ENCODE measurements around the gene AKR1A1. TPM values are rescaled to one million over a fixed set of nuclear protein-coding genes. Genes with fewer than 3 reads are reported as not detected.

The AKR1A1 gene
- total and polyA plus RNA-seq, 2 donors (not counting 3 experiments of a cell fraction or from before 2014, with no cell fraction given): 172 to 227 TPM

- no TSS peak for BruUV-seq (replicated peaks)
- dilution Hi-C loops (cut with MboI; ENCODE audit: extremely low pct_ligation_motif_present, low sequenced_read_pairs) (no loop called here), intact Hi-C loops (cut with micrococcal nuclease) (loop anchor here (1.0 kb wide), 2 partner anchors 32 to 51 kb away; partner anchors contain the start of genes CCDC163 and MMACHC)
- H2AFZ ChIP-seq (ENCODE audit: low read depth, low read length): no peak overlapping the region
- H3K4me3 ChIP-seq (replicated peaks in 1 of 3; ENCODE audit: insufficient read depth in 1 of 3, low read depth in 1 of 3, low read length in 3 of 3): peak overlapping the region; percentile 57 to 93 (median 80)
- H3K36me3 ChIP-seq (ENCODE audit: control insufficient read depth in 2 of 2, extremely low read depth in 1 of 2, insufficient read depth in 2 of 2, low read length in 2 of 2): peaks cover 0 to 4% of the 10 kb centered on the region in 2 experiments
- FAIRE-seq (no peak), DNase-seq (ENCODE audit: low read depth, low spot score) (no peak)
- CTCF ChIA-PET: interaction anchor here (1.2 to 2.1 kb wide), 7 partner anchors 9 to 41 kb away, joined by 3 to 18 read pairs (median 5); partner anchors contain the start of gene PRDX1
- H3K9ac ChIP-seq (replicated peaks; ENCODE audit: extremely low read depth, insufficient read depth, low read length): peak overlapping the region; percentile 66
- no peaks in the 10 kb centered on the region for H4K20me1 ChIP-seq (replicated peaks; ENCODE audit: control insufficient read depth, extremely low read depth, insufficient read depth, low read length)
- POLR2A ChIA-PET: interaction anchor here (1.0 to 4.9 kb wide), 3 partner anchors 30 to 33 kb away, joined by 3 to 52 read pairs (median 5); partner anchors contain the start of gene PRDX1
- no peaks in the 10 kb centered on the region for H3K9me1 ChIP-seq (replicated peaks; ENCODE audit: control insufficient read depth, extremely low read depth, insufficient read depth, low read length)
- peak overlapping the region; percentile 95 for H3K4me2 ChIP-seq (ENCODE audit: insufficient read depth, low read length)
- H3K27me3 ChIP-seq (ENCODE audit: control insufficient read depth in 2 of 2, insufficient read depth in 2 of 2, low read length in 2 of 2): no peaks in the 10 kb centered on the region
- peaks cover 27% of the 10 kb centered on the region for H3K79me2 ChIP-seq (ENCODE audit: control insufficient read depth, insufficient read depth, low read length)
- peaks cover 13% of the 10 kb centered on the region for H3K4me1 ChIP-seq (ENCODE audit: control insufficient read depth, extremely low read depth, insufficient read depth, low read length)
- no peak overlapping the region for H3K27ac ChIP-seq (ENCODE audit: insufficient read depth, low read depth, low read length)
- no peak for TF ChIP-seq GATA2 (IDR thresholded peaks at IDR 0.05; ENCODE audit: insufficient read depth, insufficient read length, low read depth, low read length)
- no peak for TF ChIP-seq EZH2 (IDR thresholded peaks at IDR 0.05; ENCODE audit: borderline replicate concordance, low read depth, low read length, severe bottlenecking)
- no peak for TF ChIP-seq JUN (IDR thresholded peaks at IDR 0.05; ENCODE audit: borderline replicate concordance, insufficient read depth, insufficient read length, low read depth)
- TF ChIP-seq CTCF (IDR thresholded peaks at IDR 0.05; ENCODE audit: extremely low read depth in 1 of 2, insufficient read depth in 1 of 2, low read depth in 1 of 2, low read length in 2 of 2): no peak
- TF ChIP-seq POLR2AphosphoS5 (IDR thresholded peaks at IDR 0.05; ENCODE audit: insufficient read depth, low read depth, low read length): no peak
- TF ChIP-seq FOS (IDR thresholded peaks at IDR 0.05; ENCODE audit: borderline replicate concordance, insufficient read depth, low read length): no peak
- no peak for TF ChIP-seq MYC (IDR thresholded peaks at IDR 0.05; ENCODE audit: low read depth, low read length)
- no peak for TF ChIP-seq POLR2A (IDR thresholded peaks at IDR 0.05; ENCODE audit: low read depth, low read length)
- no peak for TF ChIP-seq MAX (IDR thresholded peaks at IDR 0.05; ENCODE audit: insufficient read depth, insufficient read length)
- H3K9me3 ChIP-seq (replicated peaks; ENCODE audit: control insufficient read depth, insufficient read depth, low read length): no peaks in the 10 kb centered on the region
Observed at GRCh38 chr1:45551684-45552083, 1.1 kb downstream of the AKR1A1 start.

Data from endothelial cell of umbilical vein (primary cell).